EH (cell line): Measurements from ENCODE around the gene IGF2R.
"Not testable (repeated sequence)": the region's sequence is repeated elsewhere in the genome, so short reads cannot be mapped to it uniquely, and the experiment has no call there.

ENCODE experiments used
- DNase-seq: peaks from one replicate; pipeline ENCODE4 v3.0.0-alpha.2; 2015; ENCODE audit warnings: low read depth

IGF2R gene

DNA sequence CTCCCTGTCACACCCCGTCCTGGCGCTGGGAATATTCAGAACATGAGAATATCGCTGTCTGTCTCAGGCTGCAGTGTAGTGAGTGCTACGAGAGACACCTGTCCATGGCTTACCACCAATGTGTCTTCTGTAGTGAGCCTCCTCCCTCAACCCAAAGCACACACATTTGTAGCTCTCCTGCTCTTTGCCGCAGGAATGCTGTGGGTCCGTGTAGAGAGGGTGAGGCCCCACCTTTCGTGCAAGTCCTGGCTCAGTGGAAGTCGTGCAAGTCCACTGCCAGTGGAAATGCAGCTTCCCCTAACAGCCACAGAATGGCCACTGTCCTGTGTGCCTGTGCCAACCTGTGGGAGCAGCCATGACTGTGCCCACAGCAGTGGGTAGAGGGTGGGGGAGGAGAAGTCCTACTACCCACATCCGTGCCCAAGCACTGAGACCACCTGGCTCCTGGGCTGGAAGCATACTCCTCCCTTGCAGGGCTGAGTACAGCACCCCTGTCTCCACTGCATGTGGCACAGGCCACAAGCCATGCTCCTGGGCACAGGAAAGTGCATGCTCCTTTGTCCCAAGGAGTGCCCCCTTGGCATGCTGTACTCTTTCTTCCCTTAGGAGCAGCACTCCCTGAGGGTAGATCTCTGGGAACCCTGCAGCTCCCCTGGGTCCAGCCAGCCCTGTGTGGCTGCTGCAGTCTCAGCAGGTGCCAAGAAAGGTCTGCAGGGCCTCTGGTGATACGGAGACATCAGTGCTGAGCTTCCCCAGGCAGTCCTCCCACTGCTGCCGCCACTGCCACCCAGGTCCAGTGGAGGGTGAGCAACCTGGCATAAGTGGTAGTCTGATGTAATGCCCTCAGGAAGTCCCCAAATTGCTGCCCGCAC, 28.0 kb downstream of the IGF2R start:
- no peak for DNase-seq

DNA sequence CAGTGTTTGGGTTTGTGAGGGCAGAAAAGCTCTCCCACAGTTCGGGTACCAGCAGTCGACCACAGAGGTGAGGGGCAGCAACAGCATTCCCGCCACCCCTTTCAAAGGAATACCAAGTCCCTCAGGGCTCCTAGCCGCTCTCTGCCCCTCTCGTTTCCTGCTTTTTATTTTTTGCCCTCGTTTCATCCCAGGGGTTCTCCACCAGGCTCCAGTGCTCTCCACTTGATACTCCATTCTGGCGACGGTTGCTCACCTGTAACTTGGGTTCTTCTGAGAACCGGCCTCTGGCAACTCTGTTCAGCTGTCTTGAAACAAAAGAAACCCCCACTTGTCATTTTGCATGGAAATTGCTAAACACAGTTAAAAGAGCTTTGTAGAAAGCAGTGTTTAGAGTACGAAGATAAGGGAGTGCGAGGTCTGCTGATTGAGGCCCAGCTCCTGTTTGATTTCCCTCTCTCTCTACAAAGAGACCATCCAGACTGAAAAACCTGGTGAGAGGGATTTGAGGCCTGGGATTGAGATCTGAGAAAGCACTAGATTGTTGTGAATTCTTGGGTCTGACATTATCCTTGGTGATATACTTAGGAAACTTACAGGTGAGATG, 28.7 kb downstream of the IGF2R start:
- DNase-seq, result no peak

DNA sequence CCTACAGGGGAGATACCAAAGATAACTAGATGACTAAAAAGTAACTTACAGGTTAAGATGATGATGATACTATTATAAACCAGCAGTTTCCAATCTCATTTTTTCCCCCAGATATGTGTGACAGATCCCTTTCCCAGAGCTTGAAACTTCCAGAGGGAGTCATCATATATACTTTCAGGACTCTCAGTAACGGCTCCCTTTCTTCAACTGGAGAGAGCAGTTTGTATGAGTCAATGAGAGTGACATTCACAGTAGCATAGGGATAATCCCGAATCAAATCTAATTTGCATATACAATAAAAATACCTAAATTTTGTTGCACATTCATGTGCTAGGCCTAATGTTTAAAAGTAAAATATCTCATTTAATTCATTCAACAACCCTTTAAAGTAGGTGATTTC, 29.7 kb downstream of the IGF2R start:
- no peak for DNase-seq

DNA sequence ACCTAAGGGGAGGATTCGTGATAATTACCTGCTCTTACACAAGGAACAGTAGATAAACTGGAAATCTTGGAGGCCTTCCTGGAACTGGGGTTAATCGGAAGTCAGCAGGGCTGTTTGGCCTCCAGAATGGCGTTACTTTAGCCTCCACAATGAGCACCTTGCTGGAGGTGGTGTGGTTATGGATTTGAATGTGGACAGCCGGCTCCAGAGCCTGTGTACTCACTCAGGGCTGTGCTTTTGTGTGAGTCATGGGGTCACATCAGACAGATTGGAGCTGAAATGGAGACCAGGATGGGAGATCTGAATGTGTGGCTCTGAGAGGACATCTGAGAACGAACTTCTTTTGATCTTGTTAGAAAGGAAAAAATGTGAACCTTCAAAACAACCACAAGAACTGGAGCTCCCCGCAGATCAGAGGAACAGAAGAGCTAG, 30.4 kb downstream of the IGF2R start:
- no peak for DNase-seq

DNA sequence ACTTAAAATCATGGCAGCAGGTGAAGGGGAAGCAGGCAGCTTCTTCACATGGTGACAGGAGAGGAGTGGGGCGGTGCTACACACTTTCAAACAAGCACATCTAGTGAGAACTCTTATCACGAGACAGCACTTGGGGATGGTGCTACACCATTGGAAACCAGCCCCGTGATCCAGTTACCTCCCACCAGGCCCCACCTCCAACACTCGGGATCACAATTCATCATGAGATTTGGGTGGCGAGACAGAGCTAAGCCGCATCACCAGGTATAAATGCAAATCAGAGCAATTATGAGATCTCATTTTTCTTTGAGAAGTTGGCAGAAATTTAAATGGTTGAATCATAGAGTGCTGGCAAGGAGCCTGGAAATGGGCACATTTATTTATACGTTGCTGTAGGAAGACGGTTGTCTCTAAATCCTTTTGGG, 31.4 kb downstream of the IGF2R start:
- DNase-seq, result peak; percentile 16

DNA sequence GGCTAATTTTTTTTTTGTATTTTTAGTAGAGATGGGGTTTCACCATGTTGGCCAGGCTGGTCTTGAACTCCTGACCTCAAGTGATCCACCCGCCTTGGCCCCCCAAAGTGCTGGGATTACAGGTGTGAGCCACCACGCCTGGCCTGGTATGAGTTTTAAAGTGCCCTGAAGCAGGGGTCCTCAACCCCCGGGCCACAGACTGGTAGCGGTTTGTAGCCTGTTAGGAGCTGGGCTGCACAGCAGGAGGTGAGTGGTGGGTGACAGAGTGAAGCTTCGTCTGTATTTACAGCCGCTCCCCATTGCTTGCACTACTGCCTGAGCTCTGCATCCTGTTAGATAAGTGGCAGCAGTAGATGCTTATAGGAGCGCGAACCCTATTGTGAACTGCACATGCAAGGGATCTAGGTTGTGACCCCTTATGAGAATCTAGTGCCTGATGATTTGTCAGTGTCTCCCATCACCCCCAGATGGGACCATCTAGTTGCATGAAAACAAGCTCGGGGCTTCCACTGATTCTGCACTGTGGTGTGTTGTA, 32.1 kb downstream of the IGF2R start:
- not testable (repeated sequence) for DNase-seq

DNA sequence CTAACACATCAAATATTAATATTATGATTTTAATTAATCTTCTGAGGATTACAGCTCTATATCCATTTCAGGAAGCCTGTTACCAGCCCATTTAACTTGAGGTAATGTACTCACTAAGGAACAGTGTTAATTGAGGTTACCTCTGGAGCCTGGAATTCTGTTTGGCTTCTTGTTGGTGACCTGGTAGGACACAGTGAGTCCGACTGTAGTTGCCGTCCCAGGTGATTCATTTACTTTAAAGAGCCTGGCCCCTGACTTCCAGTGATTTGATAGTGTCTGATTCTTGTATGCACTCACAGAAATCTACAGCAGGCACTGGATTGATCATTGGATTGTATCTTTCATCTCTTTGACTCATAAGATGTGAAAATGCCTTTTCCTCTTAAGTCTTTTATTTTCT, 34.0 kb downstream of the IGF2R start:
- no peak for DNase-seq

DNA sequence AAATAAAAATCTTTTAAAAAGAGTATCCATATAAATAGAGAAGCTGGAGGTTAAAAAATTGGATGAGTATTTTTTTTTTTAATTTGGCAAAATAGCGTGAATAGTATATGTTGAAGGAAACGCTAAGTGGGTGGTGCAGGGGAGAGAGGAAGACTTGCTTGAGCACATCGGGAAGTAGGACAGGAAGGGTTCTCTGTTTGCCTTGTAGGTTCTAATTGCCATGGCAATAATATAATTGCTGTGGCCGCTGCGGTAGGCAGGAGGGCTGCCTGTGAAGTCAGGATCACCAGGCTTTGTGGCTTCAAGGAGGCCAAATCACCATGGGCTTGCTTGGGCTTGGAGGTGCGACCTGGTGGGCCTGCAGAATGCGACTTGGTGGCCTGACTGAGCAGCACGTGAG, 35.1 kb downstream of the IGF2R start:
- DNase-seq, result no peak

DNA sequence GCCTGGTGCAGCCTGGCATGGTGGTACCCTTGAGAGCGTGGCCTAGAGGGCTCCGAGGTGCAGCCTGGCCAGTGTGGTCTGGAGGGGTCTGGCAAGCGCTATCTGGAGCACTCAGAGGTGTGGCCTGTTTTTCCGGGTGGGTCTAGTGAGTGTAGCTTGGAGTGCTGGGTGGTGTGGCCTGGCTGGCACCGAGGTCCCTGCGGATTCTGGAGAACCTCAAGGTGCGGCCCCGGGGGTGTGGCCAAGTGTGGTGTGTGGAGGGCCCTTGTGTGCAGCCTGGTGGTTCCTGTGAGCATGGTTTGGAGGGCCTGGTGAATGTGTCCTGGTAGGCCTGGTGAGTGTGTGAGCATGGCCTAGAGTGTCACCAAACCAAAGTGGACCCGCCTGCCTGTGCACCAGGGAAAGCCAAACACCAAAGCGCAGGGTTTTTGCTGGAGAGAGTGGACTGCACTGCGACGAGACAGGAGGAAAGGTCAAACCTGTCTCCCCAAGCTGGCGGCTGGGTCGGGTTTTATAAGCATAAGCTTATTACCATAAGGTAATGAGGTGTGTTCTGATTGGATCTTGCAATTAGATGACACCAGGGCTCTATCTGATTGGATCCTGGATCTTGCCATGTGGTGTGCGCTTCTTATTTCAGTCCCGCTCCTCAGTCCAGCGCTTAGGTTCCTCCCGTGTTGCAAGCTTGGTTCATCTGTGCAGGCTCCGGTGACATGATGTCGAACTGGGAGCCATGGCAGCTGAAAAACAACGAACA, 35.7 kb downstream of the IGF2R start:
- no peak for DNase-seq

DNA sequence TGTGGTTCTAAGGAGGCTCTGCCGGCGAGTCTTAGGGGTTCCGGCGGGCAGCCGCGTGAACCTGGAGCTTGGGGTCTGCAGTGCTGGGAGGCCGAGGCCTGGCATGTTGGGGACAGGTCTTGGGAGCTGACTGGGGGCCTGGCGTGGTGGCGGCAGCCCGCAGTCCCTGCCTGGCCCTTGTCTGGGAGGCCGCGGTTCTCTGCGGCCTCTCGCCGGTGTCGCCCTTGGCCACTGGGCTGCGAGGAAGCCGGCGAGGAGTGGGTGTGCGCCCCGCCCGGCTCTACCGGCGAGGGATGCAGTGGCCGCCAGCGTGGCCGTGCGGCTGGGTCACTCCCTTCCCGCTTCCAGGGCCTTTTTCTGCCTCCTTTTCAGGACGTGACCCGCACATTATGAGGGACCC, 36.3 kb downstream of the IGF2R start:
- no peak for DNase-seq

DNA sequence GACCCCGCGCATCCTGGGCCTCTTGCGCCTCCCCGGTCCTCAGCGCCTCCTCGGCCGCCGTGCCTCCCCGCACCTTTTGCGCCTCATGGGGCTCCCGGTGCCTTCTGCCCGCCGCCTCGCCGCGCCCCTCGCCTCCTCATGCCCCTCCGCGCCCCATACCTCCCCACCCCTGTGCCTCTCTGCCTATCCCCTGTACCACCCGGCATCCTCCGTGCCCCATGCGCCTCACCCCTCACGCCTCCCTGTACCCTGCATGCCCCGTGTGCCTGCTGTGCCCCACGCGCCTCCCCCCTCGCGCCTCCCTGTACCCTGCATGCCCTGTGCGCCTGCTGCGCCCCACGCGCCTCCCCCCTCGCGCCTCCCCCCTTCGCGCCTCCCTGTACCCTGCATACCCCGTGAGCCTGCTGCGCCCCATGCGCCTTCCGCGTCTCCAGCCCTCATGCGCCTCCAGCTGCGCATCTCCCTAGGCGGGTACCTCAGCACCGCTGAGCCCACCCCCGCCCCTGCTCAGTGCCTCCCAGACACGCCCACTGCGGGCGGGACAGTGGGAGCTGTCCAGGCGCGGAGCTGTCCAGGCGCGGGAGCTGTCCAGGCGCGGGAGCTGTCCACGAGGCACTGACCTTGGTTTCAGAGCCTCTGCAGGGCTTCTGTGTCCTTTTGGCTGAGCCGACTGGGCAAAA, 37.1 kb downstream of the IGF2R start:
- DNase-seq, result peak; percentile 44

DNA sequence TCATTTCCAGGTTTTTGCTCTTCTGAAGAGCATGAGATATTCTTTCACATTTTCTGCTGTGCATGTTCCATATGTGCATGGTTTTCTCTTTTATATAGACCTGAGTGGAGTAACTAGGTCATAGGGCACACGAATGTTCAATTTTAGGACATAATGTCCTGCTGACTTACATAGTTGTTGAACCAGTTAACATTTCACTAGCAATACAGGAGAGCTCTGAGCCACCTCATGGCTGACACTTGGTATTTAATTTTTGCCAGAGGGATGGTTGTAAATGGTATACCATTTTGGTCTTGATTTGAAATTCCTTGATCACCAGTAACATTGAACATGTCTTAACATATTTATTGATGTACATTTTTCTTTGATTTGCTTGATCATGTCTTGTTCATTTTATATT, 38.3 kb downstream of the IGF2R start:
- DNase-seq, result no peak

DNA sequence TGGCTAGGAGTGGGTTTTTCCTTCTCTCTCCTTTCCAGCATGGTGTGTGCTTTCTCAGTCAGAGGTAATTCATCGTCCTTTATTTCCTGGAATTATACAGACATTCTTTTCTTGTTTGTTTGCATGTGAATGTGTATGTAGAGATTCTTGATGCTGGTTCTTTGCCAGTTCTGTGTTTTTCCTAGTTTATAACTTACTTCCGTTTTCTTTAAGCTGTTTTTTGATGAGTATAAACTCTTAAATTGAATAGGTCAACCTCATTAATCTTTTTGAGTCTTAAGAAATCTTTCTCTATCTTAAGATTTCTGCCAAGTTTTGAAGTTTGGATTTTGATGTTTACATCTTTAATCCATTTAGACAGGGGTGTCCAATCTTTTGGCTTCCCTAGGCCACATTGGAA, 38.7 kb downstream of the IGF2R start:
- no peak for DNase-seq

DNA sequence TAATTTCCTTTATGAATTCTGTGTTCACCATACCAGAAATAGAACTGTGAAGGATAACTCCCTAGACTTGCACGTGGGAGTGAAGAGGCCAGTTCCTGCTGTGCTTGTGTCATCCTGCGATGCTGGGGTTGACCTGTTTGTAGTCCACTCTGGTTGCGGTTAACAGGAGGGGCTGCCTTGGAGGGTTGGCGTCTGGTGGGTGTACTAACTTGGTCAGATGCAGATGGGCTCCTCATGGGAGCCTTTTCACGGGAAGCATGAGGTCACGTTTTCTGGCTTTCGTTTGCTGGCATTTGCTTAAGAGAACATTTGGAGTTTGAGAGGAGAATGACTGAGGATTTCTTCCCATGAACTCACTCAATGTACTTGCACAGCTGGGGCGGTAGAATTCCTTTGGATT, 41.2 kb downstream of the IGF2R start:
- peak; percentile 81 for DNase-seq

DNA sequence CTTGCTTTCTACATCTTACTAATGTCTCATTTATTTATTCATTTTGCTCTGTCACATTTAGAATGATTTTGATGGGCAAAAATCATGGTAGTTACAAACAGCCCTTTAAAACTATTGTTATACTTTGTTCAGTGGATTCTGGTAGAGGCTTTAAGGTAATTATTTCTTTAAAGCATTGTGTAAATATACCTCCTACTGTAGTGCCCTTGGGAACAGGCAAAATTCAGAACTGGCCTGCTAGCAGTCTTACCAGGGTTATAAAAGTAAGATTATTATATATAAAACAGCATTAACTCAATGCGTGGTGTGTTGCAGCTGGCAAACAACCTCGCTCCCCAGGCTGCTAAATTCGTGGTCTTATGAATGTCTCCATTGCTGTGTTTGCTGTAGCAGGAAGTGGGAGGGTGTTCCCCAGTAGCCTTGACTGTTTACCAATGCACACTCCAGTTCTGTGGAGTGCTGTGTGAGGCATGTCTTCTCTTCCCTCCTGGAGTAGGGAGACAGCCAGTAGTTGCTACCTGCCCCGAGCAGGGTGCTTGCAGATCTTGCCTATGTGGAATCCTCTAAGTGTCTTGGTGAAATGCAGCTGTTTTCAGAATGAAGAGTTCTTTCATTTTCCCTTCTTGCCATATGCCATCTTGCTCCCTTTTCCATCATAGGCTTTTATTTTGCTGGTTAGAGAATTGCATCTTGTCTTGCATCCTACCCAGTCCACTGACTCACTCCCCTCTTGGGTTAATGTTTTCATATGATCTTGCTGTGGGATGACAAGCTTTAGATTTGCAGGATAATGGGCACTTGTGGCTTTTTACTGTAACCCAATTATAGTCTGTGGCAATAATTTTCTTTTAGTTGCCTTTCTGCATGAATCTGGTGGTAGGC, 45.3 kb downstream of the IGF2R start:
- peak; percentile 44 for DNase-seq

DNA sequence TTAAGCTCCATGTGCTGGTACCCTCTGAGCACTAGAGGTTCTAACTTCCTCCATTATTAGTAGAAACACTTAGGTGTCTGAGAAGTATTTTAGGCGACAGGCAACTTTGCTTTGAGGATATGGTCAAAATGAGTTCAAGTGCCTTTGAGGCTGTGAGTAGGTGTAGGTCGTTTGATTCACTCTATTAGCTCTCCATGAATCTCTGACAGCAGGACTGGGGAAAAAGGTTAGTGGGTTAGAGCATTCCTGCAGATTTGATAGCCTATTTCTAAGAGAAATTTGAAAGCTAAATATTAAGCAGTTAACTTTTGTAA, 45.9 kb downstream of the IGF2R start:
- DNase-seq, result no peak

DNA sequence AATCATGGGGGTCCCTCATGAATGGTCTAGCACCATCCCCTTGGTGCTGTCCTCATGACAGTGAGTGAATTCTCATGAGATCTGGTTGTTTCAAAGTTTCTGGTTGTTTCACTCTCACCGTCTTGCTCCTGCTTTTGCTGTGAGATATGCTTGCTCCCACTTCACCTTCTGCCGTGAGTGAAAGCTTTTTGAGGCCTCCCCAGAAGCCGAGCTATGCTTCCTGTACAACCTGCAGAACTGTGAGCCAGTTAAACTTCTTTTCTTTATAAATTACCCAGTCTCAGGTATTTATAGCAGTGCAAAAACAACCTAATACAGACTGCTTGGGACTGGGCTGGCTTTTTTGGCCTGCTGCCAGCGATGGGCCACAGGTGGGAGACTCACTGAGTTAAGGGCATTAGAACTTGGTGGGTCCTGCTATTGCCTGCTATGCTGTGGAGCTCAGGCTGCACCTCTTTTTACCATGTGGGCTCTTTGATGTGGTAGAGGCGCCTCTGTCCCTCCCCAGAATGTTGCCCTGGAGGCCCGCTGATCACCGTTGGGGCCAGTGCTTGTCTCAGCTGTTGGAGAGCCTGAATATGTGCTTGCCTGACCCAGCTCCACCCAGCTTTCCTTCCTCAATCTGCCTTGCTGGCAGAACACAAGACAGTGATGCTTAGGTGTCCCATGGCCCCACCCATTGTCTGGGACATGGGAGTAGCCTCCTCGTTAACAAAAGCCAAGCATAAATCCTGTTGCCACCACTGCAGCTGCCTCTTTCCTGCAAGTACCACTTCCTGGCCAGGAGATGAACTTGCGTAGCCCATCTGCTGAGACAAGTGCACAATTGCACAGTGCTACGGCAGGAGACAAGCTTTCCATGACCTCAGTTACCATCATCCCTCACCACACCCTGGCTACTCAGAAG, 47.1 kb downstream of the IGF2R start:
- no peak for DNase-seq

DNA sequence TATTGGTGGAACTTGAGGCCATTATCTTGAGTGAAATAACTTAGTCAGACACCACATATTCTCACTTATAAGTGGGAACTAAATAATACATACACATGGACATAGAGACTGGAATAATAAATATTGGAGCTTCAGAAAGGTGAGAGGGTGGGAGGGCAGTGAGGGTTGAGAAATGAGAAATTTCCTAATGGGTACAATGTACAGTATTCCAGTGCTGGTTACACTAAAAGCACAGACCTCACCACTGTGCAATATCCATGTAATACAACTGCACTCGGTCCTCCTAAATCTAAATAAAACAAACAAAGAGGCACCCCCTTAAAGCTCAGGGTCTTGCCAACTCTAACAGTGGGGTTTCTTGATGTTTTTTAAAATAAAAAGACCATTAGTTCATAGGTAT, 53.2 kb downstream of the IGF2R start:
- no peak for DNase-seq

DNA sequence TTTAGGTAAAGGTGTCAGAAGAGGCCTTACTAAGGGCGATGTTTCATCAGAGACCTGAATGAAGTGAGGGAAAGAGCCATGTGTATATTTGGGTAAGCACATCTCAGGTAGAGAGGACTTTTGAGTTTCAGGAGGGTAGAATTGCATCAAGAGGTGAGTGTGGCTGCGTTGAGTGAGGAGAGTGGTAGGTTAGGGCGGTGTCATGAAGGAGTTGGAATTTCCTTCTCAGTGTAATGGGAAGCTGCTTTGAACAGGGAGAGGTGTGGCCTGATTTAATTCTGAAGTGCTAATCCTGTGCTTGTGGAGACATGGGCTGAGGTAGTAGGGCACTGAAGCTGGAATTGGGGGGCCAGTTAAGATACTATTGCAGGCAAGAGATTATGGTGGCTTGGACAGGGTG, 53.9 kb downstream of the IGF2R start:
- DNase-seq, result no peak

DNA sequence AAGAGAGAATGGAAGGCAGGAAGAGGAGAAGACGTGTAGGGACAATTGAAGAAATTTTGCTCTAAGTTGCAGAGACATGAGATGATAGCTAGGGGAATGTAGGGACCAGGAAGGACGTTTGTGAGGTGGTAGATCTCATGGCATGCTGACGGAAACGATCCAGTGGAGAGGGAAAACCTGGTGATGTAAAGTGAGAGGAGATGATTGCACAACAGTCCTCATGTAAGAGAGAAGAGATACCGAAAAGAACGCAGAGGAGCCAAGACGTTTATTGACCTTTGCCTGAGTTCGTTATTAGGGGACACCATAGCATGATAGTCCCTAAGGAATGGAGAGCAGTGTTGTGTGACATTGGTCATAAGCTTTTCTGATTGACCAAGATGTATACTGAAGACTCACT, 55.3 kb downstream of the IGF2R start:
- DNase-seq, result no peak
